Measurements from ENCODE around the gene ACOT7. TPM values are rescaled to one million over a fixed set of nuclear protein-coding genes. Genes with fewer than 3 reads are reported as not detected.
A peak's percentile ranks its signal among the peaks of the same experiment; 100 is the strongest.
"Not testable (repeated sequence)": the region's sequence is repeated elsewhere in the genome, so short reads cannot be mapped to it uniquely, and the experiment has no call there.

ACOT7 gene
- total RNA-seq, 1 donor from 2014 or later: 107 TPM

- Mint-ChIP-seq H3K36me3 (ENCODE audit: low read depth) (no peaks in the 10 kb centered on the region), H3K27ac (ENCODE audit: unreplicated experiment) (no peak overlapping the region), H3K9me3 (no peaks in the 10 kb centered on the region), H3K4me3 (peak overlapping the region; percentile 75), H3K27me3 (ENCODE audit: low read depth) (peaks cover 4% of the 10 kb centered on the region), H3K4me1 (peaks cover 19% of the 10 kb centered on the region)
- TF ChIP-seq, protein P1, sequence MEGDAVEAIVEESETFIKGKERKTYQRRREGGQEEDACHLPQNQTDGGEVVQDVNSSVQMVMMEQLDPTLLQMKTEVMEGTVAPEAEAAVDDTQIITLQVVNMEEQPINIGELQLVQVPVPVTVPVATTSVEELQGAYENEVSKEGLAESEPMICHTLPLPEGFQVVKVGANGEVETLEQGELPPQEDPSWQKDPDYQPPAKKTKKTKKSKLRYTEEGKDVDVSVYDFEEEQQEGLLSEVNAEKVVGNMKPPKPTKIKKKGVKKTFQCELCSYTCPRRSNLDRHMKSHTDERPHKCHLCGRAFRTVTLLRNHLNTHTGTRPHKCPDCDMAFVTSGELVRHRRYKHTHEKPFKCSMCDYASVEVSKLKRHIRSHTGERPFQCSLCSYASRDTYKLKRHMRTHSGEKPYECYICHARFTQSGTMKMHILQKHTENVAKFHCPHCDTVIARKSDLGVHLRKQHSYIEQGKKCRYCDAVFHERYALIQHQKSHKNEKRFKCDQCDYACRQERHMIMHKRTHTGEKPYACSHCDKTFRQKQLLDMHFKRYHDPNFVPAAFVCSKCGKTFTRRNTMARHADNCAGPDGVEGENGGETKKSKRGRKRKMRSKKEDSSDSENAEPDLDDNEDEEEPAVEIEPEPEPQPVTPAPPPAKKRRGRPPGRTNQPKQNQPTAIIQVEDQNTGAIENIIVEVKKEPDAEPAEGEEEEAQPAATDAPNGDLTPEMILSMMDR (conservative IDR thresholded peaks at IDR 0.05): no peak
- no peak for DNase-seq (ENCODE audit: low read depth, low spot score)
These were observed 3.4 kb upstream of the ACOT7 start for GRCh38 chr1:6396998-6397397.

DNA sequence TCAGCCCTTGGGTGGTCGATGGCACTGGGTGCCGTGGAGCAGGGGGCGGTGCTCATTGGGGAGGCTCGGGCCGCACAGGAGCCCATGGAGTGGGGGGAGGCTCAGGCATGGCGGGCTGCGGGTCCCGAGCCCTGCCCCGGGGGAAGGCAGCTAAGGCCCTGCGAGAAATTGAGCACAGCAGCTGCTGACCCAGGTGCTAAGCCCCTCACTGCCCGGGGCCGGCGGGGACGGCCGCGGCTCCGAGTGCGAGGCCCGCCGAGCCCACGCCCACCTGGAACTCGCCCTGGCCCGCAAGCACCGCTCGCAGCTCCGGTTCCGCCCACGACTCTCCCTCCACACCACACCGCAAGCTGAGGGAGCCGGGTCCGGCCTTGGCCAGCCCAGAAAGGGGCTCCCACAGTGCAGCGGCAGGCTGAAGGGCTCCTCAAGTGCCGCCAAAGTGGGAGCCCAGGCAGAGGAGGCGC is 2.2 kb upstream of the ACOT7 start:
- not testable (repeated sequence) for H3K27ac Mint-ChIP-seq (ENCODE audit: unreplicated experiment)

GRCh38 chr1:6395130-6395529 is 1.6 kb upstream of the ACOT7 start:
- not testable (repeated sequence) for H3K27me3 Mint-ChIP-seq (ENCODE audit: low read depth); H3K27ac Mint-ChIP-seq (ENCODE audit: unreplicated experiment); H3K36me3 Mint-ChIP-seq (ENCODE audit: low read depth); H3K9me3 Mint-ChIP-seq; DNase-seq (ENCODE audit: low read depth, low spot score)
- Mint-ChIP-seq H3K4me1 (peaks cover 27% of the 10 kb centered on the region), H3K4me3 (peak overlapping the region; percentile 59)

More for the DNA sequence above, 2.2 kb upstream of the ACOT7 start:
- not testable (repeated sequence) for H3K36me3 Mint-ChIP-seq (ENCODE audit: low read depth); H3K27me3 Mint-ChIP-seq (ENCODE audit: low read depth); H3K9me3 Mint-ChIP-seq; DNase-seq (ENCODE audit: low read depth, low spot score); H3K4me3 Mint-ChIP-seq
- H3K4me1 Mint-ChIP-seq: peaks cover 26% of the 10 kb centered on the region

DNA sequence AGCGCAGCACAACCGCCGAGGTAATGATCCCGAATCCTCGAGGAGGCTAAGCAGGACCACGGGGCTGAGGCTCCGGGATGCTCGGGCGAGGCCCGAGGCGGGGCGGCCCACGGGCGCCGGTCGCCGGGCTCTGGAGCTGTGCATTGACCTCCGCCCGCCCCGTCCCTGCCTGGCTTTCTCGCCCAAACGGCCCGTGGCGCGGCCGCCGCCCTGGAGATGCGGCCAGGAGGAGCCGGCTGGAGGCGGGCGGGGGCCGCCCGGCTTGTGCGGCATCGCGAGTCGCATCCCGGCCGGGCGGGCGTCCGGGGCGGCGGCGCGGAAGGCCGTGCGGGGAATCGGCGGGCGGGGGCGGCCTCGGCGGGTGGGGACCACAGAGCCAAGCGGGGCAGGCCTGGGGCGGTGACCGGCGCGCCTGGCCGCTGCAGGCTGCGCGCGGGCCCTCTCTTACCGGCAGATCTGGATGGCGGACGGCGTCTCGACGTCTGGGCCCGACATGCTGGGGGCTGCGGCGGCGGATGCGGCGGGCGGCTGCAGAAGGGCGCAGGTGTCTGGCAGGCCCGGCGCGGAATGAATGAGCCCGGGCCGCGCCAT is 663 bp downstream of the ACOT7 start:
- H3K27ac Mint-ChIP-seq (ENCODE audit: unreplicated experiment): peak overlapping the region; percentile 86
- DNase-seq (ENCODE audit: low read depth, low spot score): peak; percentile 26
- H3K27me3 Mint-ChIP-seq (ENCODE audit: low read depth): no peaks in the 10 kb centered on the region
- no peaks in the 10 kb centered on the region for H3K9me3 Mint-ChIP-seq
- TF ChIP-seq, protein P1 (conservative IDR thresholded peaks at IDR 0.05): no peak
- H3K4me3 Mint-ChIP-seq: peak overlapping the region; percentile 91
- peaks cover 4% of the 10 kb centered on the region for H3K36me3 Mint-ChIP-seq (ENCODE audit: low read depth)
- H3K4me1 Mint-ChIP-seq: peaks cover 35% of the 10 kb centered on the region

GRCh38 chr1:6391951-6392808 is 1.4 kb downstream of the ACOT7 start:
- Mint-ChIP-seq H3K36me3 (ENCODE audit: low read depth) (peaks cover 4% of the 10 kb centered on the region), H3K27me3 (ENCODE audit: low read depth) (no peaks in the 10 kb centered on the region), H3K4me1 (peaks cover 38% of the 10 kb centered on the region), H3K4me3 (peak overlapping the region; percentile 91), H3K27ac (ENCODE audit: unreplicated experiment) (peak overlapping the region; percentile 24), H3K9me3 (no peaks in the 10 kb centered on the region)
- TF ChIP-seq, protein P1 (conservative IDR thresholded peaks at IDR 0.05): no peak
- no peak for DNase-seq (ENCODE audit: low read depth, low spot score)

DNA sequence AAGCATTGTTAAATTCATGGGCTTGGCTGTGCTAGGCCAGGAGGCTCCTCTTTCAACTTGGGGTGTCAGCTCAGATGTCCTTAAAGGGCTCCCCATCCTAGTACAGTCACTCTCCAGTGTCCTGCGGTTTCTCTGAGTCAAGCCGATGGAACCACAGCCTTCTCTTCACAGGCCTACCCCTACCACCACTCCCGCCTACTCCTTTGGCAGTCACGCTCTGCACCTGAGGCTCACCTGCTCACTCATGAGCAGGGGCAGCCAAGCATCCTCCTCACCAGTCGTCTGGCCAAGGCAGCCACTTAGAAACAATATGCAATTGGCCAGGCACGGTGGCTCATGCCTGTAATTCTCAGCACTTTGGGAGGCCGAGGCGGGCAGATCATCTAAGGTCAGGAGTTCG is 3.6 kb downstream of the ACOT7 start:
- DNase-seq (ENCODE audit: low read depth, low spot score): no peak
- H3K27me3 Mint-ChIP-seq (ENCODE audit: low read depth): no peaks in the 10 kb centered on the region
- H3K36me3 Mint-ChIP-seq (ENCODE audit: low read depth): peaks cover 4% of the 10 kb centered on the region
- H3K27ac Mint-ChIP-seq (ENCODE audit: unreplicated experiment): no peak overlapping the region
- H3K9me3 Mint-ChIP-seq: no peaks in the 10 kb centered on the region
- H3K4me1 Mint-ChIP-seq: peaks cover 54% of the 10 kb centered on the region
- H3K4me3 Mint-ChIP-seq: peak overlapping the region; percentile 91
- TF ChIP-seq, protein P1 (conservative IDR thresholded peaks at IDR 0.05): no peak

Measured in neural crest cell (in vitro differentiated cells).